Left cardiac atrium (tissue), 4 donors: Measurements from ENCODE around the gene RBBP4. TPM values are rescaled to one million over a fixed set of nuclear protein-coding genes. Genes with fewer than 3 reads are reported as not detected.
"Not testable (repeated sequence)": the region's sequence is repeated elsewhere in the genome, so short reads cannot be mapped to it uniquely, and the experiment has no call there.

Experiments used
- ATAC-seq, 2 donors: fragments of 200-7000 bp; cut with Tn5 transposase; one replicate each; pipeline ENCODE4 v1.9.1; 2020; ENCODE audit warnings: mild to moderate bottlenecking in 2 of 2, moderate library complexity in 2 of 2
- DNase-seq: peaks from one replicate; pipeline ENCODE4 v3.0.0-alpha.2; 2020
- intact Hi-C, 2 donors: fragments of 100-400 bp; cut with DNase I; formaldehyde crosslinking; loops; one replicate each; pipeline versions ENCODE4 v1.14.1 to v1.15.1; 2022 to 2023
- long read RNA-seq: library from polyadenylated mRNA; unstranded; transcript quantifications from one replicate; pipeline ENCODE4 v2.0.0, GENCODE V29; 2021
- total RNA-seq, 2 donors: library from RNA; stranded (reverse); fragmentation: NEBNext Ultra II Directional; extraction: Animal tissue kit (Norgen Biotek cat#: 25700); gene quantifications; one replicate each; pipeline ENCODE4 v1.2.1, GENCODE V29; 2021
- donor health status: DM: no; HTN: yes; CAD: no.
- donor health status: DM: no; HTN: yes; CAD: no; lungs with severe emphysema.
- donor health status: DM: yes; HTN: yes; CAD: no.
- donor health status: Dilated cardiomyopathy.

Gene RBBP4
- total RNA-seq = 100 to 1,000 TPM in 1 of 2 donors, 10 to 100 TPM in 1; 95.8 to 108 TPM
- long read RNA-seq, full-length matches to known transcripts = 113 of 122 reads
- long read RNA-seq, partial matches to known transcripts = 4 of 122 reads
- long read RNA-seq, other reads (novel, unspliced or antisense) = 5 of 122 reads

DNA sequence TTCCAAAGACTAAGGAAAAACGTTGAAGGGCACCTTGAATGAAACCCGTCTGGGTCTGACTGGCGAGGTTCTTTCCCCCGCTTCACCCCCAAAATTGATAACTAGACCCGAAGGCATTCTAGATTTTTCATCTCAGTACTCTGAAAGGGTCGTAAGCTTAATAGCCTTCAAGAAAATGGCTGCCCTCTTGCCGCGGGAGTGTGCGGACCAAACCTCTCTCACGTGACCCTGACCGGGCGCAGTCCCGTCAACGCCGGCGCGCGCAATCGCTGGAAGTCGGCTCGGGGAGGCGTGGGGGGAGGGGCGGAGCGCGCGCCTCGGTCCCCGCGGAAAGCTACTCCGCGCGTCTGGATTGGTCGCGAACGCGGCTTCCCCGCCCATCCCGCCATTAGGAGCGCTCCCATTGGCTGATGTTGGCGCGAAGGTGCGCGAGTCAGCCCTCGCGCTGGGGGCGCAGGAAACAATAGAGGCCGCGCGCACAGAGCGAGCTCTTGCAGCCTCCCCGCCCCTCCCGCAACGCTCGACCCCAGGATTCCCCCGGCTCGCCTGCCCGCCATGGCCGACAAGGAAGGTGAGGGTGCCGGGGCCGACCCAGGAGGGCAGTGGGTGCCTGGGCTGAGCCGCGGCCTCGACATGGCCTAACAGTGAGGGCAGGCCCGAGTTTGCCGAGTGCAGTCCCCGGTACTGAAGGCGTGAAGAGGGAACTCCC, at the start of gene RBBP4:
Gene RBBP4, plus strand, starts transcription at position 457 of the 709 bp plus-strand sequence. Its CDS starts 99 bp downstream, at position 556.
- DNase-seq (peak; percentile 99), ATAC-seq (peak; percentile 97 to 98)
- intact Hi-C loops = no loop called here

DNA sequence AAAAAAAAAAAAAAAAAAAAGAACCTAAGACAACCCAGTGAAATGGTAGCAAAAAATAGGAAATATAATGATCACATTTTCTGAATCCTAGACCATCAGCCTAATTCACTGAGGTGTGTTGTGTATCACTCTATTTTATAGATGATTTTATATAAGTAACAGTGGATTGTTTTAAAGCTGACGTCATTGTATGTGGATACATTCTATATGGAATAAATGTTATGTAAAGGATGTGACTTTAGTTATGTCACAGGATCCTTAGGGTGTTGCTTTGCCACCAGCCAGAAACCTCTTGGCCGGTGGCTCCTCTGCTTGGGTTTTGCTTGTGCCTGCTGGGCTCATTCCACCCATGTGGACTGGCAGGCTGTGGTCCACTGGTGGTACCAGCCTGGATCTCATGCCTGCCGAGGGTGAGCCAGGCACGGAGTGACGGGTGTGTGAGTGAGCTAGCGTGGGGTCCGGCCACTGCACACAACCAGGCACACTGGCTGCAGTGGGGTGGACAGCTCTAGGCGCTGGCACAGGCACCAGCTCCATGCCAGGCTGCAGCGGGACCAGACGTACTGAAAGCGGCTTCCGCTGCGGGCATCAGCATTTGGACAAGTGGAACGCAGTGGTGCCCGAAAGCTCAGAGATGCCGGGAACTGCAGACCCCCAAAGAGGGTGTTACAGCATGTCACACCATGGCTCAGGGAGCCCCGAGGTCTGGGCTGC, 45.1 kb upstream of the RBBP4 start:
- ATAC-seq (no peak), DNase-seq (no peak)
- intact Hi-C loops = no loop called here

DNA sequence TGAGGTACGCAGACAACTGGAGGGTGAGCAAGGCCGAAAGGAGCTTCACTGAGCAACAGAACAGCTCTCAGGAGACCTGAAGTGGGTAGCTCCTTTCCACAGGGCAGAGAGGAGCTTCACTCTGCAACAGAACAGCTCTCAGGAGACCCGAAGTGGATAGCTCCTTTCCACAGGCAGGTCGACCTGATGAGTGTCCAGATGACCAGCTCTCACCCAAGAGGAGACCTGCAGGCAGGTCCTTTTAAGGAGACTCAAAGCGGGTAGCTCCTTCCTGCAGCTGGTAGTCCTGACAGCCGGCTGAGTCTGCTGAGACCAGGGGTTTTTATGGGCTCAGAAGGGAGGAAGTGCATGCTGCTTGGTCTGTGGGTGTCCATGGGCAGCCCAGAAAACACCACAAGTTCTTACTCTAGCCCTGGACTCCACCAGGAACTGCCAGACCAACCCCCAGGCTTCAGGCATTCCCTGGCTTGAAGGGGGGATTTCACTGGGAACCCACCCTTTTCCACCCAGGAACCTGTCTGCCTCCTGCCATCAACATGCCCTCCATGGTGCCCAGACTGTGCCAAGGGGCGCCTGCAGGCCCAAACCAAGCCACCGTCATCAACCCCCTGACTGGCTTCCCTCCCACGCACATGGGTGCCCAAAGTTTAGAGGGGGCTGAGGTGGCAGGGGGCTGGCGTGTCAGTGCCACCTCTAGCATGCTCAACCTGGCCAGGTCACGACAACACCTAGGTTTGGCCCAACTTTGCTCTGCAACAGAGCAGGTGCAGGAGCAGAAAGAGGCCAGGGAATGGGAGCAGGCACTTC, 44.2 kb upstream of the RBBP4 start:
- DNase-seq (no peak), ATAC-seq (no peak)
- intact Hi-C loops = no loop called here

DNA sequence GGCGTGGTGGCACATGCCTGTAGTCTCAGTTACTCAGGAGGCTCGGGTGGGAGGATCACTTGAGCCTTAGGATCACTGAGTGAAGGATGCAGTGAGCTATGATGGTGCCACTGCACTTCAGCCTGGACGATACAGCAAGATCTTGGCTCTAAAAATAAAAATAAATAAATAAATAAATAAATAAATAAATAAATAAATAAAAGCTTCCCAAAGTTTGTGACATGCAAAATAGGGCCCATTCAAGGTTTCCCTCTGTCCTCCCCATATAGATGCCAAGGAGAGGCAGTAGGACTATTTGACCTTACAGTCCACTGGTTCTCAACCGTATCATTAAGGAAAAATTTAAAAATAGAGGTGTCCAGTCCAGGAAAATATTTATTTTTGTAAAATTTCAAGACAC, 41.8 kb upstream of the RBBP4 start:
- no peak for DNase-seq

DNA sequence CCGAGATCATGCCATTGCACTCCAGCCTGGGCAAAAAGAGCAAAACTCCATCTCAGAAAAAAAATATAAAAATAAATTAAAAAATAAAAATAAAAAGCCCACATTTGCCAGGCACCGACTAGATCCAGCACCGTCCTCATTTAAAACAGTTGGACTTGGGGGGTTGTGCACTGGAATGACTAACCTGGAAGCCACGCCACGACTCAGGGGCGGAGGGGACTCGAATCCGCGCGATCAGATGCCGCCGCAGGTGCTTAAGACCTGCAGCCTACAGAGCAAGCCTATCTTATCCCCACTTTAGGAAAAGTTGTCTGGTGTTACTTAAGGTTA, 39.2 kb upstream of the RBBP4 start:
- no peak for DNase-seq
- no peak for ATAC-seq
- intact Hi-C loops = no loop called here

More for the DNA sequence above, 41.8 kb upstream of the RBBP4 start:
- intact Hi-C loops = no loop called here
- ATAC-seq = no peak

DNA sequence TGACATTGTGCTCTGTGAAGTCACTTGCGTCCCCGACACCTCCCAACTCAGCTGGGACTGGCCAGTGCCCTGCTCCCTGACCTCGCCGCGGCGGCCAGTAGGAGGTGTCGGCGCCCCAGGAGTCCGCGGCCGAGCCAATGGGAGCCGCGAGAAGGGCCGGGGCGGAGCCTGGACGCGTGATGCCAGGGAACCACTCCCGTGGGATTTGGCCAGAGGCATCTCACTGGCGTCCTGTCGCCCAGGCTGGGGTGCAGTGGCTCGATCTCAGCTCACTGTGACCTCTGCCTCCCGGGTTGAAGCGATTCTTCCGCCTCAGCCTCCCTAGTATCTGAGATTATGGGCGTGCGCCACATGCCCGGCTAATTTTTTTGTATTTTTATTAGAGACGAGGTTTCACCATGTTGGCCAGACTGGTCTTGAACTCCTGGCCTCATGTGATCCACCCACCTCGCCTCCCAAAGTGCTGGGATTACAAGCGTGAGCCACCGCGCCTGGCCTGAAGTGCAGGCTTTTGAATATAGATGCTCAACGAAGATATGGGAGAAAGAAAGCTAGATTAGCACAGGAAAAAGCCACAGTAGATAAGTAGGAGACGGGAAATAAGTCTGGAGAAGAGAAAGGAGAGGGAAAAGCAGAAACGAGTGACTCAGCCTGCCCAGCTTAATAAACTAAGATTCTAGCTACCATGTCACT, 38.7 kb upstream of the RBBP4 start:
- intact Hi-C loops = no loop called here
- peak; percentile 91 for DNase-seq
- peak; percentile 100 for ATAC-seq

DNA sequence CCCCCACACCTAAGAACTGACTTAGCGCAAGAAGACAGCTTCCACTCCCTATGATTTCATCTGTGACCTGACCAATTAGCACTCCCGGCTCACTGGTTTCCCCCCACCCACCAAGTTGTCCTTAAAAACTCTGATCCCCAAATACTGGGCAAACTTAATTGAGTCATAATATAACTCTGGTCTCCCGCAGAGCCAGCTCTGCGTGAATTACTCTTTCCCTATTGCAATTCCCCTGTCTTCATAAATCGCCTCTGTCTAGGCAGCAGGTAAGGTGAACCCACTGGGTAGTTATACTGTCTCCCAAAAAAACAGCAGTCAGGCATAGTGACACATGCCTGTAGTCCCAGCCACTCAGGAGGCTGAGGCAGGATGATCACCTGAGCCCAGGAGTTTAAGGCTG, 37.5 kb upstream of the RBBP4 start:
- ATAC-seq (no peak), DNase-seq (no peak)
- intact Hi-C loops = no loop called here

DNA sequence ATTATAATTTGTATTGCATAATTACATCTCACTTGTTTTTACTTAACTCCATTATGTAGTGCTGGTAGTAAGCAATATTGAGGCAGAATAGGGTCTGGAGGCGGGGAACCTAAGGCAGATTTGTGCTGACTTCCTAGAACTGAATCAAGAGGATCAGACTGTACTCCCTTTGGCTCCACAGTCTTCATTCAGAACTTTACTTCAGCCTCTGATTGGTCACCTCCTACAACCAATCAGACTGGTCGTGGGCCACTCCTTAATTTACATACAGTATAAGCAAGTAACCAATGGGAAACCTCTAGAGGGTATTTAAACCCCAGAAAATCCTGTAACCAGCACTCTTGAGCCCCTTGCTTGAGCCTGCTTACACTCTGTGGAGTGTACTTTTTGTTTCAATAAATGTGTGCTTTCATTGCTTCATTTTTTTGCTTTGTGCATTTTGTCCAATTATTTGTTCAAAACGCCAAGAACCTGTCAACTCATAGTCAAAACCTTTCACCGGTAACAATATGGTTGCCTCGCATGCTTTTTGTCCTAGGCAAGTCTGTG, 32.3 kb upstream of the RBBP4 start:
- ATAC-seq (no peak), DNase-seq (no peak)
- intact Hi-C loops = no loop called here

DNA sequence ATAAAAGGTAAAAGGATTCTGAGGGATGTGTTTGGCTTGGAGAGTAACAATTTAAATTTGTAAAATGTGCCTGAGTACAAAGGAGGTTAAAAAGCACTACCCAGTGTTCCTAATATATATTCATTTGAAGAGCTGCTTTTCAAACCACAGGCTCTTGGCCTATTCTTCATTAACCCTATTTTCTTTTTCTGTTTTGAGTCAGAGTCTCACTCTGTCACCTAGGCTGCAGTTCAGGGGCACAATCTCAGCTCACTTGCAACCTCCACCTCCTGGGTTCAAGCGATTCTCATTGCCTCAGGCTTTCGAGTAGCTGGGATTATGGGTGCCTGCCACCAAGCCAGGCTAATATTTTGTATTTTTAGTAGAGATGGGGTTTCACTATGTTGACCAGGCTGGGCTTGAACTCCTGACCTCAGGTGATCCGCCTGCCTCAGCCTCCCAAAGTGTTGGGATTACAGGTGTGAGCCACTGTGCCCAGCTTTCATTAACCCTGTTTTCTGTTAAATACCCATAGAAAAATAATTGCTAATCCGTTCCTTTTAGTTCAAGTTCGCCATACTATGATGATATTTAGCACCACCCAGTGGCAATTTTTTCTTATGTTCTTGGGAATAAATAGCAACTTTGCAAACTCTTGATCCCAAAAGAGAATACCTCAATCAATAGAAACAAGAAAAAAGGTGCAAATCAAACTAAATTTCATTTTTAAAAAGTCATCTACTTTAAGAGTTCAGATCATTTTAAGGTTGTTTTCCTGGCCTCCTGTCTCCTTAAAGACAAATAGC, 31.1 kb upstream of the RBBP4 start:
- ATAC-seq = no peak
- intact Hi-C loops = loop anchor here in 1 of 2 donors (10.0 kb wide), 1 partner anchor 165 kb away; no protein-coding TSS in a partner anchor
- no peak for DNase-seq

DNA sequence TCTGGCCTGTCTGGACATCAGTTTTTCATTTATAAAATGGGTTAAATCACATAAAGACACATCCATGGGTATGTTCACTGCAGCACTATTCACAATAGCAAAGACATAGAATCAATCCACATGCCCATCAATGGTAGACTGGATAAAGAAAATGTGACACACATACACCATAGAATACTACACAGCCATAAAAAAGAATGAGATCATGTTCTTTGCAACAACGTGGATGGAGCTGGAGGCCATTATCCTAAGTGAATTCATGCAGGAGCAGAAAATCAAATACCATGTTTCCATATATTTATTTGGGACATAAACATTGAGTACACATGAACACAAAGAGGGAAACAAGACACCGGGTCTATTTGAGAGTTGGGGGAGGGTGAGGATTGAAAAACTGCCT, 28.8 kb upstream of the RBBP4 start:
- intact Hi-C loops = loop anchor here in 1 of 2 donors (10.0 kb wide), 1 partner anchor 167 kb away; no protein-coding TSS in a partner anchor

DNA sequence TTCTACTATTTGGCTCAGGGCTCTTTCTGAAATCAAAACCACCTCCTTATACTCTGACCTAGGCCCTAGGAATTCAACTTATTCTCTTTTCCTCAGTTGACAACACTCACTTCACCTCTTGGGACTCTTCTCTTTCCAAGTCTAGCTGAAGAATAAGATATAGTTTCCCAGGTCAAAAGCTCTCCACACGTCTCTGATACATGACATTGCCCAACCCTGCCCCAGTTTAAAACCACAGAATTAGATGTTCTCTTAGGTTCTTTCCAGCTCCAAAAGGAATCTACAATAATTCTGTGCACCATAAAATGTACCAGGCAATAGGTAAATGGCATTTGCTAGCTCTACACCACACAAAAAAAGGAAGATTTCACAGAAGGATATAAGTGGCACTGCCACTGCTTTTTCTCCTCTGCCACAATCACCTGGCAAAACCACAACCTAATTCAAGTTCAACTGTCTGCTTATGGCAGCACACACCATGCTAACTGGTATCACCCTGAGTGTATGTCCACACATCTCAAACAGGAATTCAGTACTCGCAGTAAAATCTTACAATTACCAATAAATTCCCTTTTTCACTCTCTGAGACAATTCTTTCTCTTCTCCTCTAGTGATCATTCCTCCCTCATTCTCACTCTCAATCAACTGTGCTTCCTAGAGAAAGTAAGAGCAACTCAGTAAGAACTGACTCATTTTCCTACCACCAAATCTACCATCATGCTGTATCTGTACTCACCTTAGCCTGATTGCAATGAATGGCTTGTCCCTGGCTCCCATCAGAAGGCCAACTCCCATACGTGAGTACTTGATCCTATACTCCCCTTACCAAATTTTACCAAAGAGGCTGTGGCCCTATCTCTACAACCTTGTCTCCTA, 28.0 kb upstream of the RBBP4 start:
- no peak for DNase-seq
- ATAC-seq = no peak
- intact Hi-C loops = loop anchor here in 1 of 2 donors (10.0 kb wide), 1 partner anchor 168 kb away; no protein-coding TSS in a partner anchor

More for the DNA sequence above, 28.8 kb upstream of the RBBP4 start:
- DNase-seq = no peak
- ATAC-seq = no peak

DNA sequence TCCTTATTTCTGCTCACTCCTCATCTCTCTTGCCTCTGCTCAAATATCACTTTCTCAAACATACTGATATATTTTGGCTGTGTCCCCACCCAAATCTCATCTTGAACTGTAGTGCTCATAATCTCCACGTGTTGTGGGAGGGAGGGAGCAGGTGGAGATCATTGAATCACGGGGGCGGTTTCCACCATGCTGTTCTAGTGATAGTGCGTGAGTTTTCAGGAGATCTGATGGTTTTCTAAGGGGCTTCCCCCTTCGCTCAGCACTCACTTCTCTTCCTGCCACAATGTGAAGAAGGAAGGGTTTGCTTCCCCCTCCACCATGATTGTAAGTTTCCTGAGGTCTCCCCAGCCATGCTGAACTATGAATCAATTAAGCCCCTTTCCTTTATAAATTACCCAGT, 27.2 kb upstream of the RBBP4 start:
- ATAC-seq (no peak), DNase-seq (no peak)
- intact Hi-C loops = loop anchor here in 1 of 2 donors (10.0 kb wide), 1 partner anchor 169 kb away; no protein-coding TSS in a partner anchor

DNA sequence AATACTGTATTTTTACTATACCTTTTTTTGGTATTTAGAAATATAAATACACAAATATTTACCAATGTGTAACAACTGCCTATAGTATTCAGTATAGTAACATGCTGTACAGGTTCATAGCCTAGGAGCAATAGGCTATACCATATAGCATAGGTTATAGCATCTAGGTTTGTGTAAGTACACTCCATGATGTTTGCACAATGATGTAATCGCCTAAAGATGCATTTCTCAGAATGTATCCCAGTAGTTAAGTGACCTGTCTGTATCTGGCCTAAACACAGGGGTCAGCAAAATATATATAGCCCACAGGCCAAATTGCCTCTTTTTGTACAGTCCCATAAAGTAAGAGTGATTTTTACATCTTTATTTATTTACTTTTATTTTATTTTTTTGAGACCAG, 24.8 kb upstream of the RBBP4 start:
- intact Hi-C loops = loop anchor here in 1 of 2 donors (10.0 kb wide), 1 partner anchor 171 kb away; no protein-coding TSS in a partner anchor
- ATAC-seq (no peak), DNase-seq (no peak)

DNA sequence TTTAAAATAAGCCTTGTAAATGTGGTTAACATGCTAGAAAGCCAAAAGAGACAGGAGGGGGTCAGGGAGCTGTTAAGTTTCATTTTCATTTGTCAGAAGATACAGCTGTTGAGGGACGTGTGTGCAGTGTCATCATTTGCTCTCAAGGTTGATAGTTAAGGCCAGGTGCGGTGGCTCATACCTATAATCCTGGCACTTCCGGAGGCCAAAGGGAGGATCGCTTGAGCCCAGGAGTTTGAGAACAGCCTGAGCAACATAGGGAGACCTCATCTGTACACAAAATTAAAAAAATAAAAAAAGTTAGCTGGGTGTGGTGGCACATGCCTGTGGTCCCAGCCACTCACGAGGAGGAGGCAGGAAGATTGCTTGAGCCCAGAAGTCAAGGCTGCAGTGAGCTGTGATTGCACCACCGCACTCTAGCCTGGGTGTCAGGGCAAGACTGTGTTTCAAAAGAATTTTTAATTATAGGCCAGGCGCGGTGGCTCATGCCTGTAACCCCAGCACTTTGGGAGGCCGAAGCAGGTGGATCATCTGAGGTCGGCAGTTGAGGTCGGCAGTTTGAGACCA, 23.3 kb upstream of the RBBP4 start:
- ATAC-seq (no peak), DNase-seq (no peak)
- intact Hi-C loops = loop anchor here in 1 of 2 donors (10.0 kb wide), 1 partner anchor 173 kb away; no protein-coding TSS in a partner anchor

DNA sequence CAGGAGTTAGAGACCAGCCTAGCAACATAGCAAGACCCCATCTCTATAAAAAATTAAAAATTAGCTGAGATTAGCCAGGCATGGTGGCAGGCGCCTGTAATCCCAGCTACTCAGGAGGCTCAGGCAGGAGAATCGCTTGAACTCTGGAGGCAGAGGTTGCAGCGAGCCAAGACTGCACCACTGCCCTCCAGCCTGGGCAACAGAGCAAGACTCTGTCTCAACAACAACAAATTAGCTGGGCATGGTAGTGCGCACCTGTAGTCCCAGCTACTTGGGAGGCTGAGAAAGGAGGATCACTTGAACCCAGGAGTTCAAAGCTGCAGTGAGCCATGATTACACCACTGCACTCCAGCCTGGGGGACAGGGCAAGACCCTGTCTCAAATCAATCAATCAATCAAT, 20.8 kb upstream of the RBBP4 start:
- DNase-seq, intact Hi-C loops, ATAC-seq: not testable (repeated sequence)

DNA sequence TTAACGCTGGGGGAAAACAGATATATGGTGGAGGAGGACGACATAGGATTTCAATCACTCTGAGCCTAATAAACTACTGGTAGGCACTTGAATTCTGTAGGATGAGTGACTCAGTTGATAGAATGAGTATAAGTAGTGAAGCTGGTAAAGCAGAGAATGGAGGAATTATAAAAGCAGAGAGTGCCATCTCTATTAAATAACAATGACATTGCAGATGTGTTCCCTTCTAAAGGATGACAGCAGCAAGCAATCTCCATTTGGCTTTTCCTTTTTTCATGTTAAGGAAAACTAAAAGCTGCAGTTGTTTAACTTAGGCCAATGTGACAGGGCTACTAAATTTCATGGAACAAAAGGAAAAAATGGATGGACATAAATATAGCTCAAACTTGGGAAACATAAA, 18.2 kb upstream of the RBBP4 start:
- ATAC-seq = no peak
- no peak for DNase-seq
- intact Hi-C loops = no loop called here
